ENCODE results near the gene TAS2R14. TPM values are rescaled to one million over a fixed set of nuclear protein-coding genes. Genes with fewer than 3 reads are reported as not detected.

Gene TAS2R14
- total and polyA plus RNA-seq, 7 donors = 1.1 to 6.9 (median 5.6) TPM; not detected in 2

GRCh38 chr12:10967409-10967808 is 28.3 kb upstream of the TAS2R14 start:
- Histone ChIP-seq H3K27me3 (no peaks in the 10 kb centered on the region), H3K9me3 (no peaks in the 10 kb centered on the region), H3K27ac (no peak overlapping the region), H3K4me3 (no peak overlapping the region), H3K36me3 (no peaks in the 10 kb centered on the region), H3K4me1 (no peaks in the 10 kb centered on the region)
- no peak for DNase-seq
- no peak for TF ChIP-seq EP300 (IDR thresholded peaks at IDR 0.05)
- TF ChIP-seq CTCF (IDR thresholded peaks at IDR 0.05) = no peak
- TF ChIP-seq POLR2A (IDR thresholded peaks at IDR 0.05) = no peak
- TF ChIP-seq POLR2AphosphoS5 (IDR thresholded peaks at IDR 0.05) = no peak
- WGBS, 2 donors = 69 to 76% methylated on average over 2 of the region's 2 CpGs
- intact Hi-C loops (cut with DNase I) = no loop called here

GRCh38 chr12:10966314-10966713 is 27.3 kb upstream of the TAS2R14 start:
- Histone ChIP-seq H3K27me3 (no peaks in the 10 kb centered on the region), H3K9me3 (no peaks in the 10 kb centered on the region), H3K4me3 (no peak overlapping the region), H3K36me3 (no peaks in the 10 kb centered on the region), H3K27ac (no peak overlapping the region), H3K4me1 (no peaks in the 10 kb centered on the region)
- intact Hi-C loops (cut with DNase I) = no loop called here
- no peak for DNase-seq
- TF ChIP-seq EP300 (IDR thresholded peaks at IDR 0.05) = no peak
- no peak for TF ChIP-seq POLR2A (IDR thresholded peaks at IDR 0.05)
- TF ChIP-seq POLR2AphosphoS5 (IDR thresholded peaks at IDR 0.05) = no peak
- TF ChIP-seq CTCF (IDR thresholded peaks at IDR 0.05) = no peak

GRCh38 chr12:10965476-10965875 is 26.4 kb upstream of the TAS2R14 start:
- intact Hi-C loops (cut with DNase I) = no loop called here
- TF ChIP-seq CTCF (IDR thresholded peaks at IDR 0.05) (no peak), POLR2AphosphoS5 (IDR thresholded peaks at IDR 0.05) (no peak), POLR2A (IDR thresholded peaks at IDR 0.05) (no peak), EP300 (IDR thresholded peaks at IDR 0.05) (no peak)

GRCh38 chr12:10960211-10960610 is 21.1 kb upstream of the TAS2R14 start:
- WGBS, 2 donors = 57 to 74% methylated on average over 4 of the region's 4 CpGs
- no peak overlapping the region for H3K27ac ChIP-seq
- H3K4me3 ChIP-seq = no peak overlapping the region
- no peaks in the 10 kb centered on the region for H3K36me3 ChIP-seq
- no peaks in the 10 kb centered on the region for H3K4me1 ChIP-seq
- TF ChIP-seq CTCF (IDR thresholded peaks at IDR 0.05) (no peak), EP300 (IDR thresholded peaks at IDR 0.05) (no peak), POLR2AphosphoS5 (IDR thresholded peaks at IDR 0.05) (no peak), POLR2A (IDR thresholded peaks at IDR 0.05) (no peak)
- H3K9me3 ChIP-seq = no peaks in the 10 kb centered on the region
- DNase-seq = no peak
- intact Hi-C loops (cut with DNase I) = no loop called here
- H3K27me3 ChIP-seq = no peaks in the 10 kb centered on the region

More at GRCh38 chr12:10965476-10965875, 26.4 kb upstream of the TAS2R14 start:
- Histone ChIP-seq H3K27ac (no peak overlapping the region), H3K36me3 (no peaks in the 10 kb centered on the region), H3K4me3 (no peak overlapping the region), H3K4me1 (no peaks in the 10 kb centered on the region), H3K9me3 (no peaks in the 10 kb centered on the region), H3K27me3 (no peaks in the 10 kb centered on the region)
- WGBS, 2 donors = 93 to 98% methylated on average over 1 of the region's 1 CpG
- DNase-seq = no peak

- no peaks in the 10 kb centered on the region for H3K9me3 ChIP-seq
- H3K36me3 ChIP-seq = no peaks in the 10 kb centered on the region
- intact Hi-C loops (cut with DNase I) = no loop called here
- WGBS, 2 donors = 94 to 96% methylated on average over 2 of the region's 2 CpGs
- no peak for DNase-seq
- no peak for TF ChIP-seq CTCF (IDR thresholded peaks at IDR 0.05)
- no peak for TF ChIP-seq POLR2AphosphoS5 (IDR thresholded peaks at IDR 0.05)
- TF ChIP-seq POLR2A (IDR thresholded peaks at IDR 0.05) = no peak
- TF ChIP-seq EP300 (IDR thresholded peaks at IDR 0.05) = no peak
- H3K27me3 ChIP-seq = no peaks in the 10 kb centered on the region
- no peaks in the 10 kb centered on the region for H3K4me1 ChIP-seq
- H3K27ac ChIP-seq = no peak overlapping the region
- no peak overlapping the region for H3K4me3 ChIP-seq
These were observed 20.7 kb upstream of the TAS2R14 start for GRCh38 chr12:10959804-10960203.
